HG03378 (cell line): ENCODE measurements around the gene ADARB2.

ENCODE experiments used
- ATAC-seq: cut with Tn5 transposase; IDR thresholded peaks from one replicate; pipeline ENCODE4 v1.9.1; 2021; ENCODE audit warnings: mild to moderate bottlenecking, moderate library complexity; ENCODE audit not compliant: unreplicated experiment

ADARB2 gene

DNA sequence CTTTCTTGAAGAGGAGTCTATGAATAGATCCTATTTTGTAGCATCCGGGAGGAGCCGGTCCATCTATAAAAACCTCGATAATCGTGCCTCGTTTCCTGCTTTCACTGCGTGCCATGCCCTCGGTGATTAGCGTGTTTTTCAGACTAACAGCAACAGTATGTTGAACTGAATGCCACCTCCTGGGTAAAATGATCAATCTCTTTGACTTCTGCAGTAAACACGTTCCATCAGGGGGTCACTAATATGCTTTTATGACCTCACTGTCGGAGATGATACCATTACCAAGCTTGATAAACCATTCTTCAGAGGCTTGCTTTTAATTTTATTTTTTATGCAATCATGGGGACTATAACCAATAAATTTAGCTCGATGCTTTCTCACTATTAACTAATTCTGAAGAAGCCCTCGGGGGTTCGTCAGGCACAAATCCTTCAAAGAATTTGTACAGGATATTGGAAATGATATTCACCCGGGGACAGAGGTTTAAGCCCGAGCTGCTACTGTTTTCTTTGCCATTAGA lies 228.3 kb downstream of the ADARB2 start:
- ATAC-seq, result no peak

DNA sequence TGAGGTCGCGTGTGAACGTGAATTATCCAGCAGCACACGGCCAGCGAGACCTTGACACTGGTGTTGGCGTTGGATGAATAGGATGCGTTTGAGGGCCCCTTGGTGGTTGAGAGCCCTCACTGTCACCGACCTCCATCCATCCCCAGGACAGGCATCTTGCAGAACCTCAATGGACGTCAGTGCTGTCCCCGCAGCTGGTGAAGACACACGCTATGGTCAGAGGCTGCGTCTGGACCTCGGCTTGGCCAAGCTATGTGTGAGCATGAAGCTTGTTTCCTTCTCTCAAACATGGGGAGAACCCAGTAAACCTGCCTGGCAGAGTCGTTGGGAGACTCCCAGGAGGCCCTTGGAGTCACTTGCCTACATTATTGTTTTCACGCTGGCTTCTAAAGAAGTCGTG lies 229.2 kb downstream of the ADARB2 start:
- ATAC-seq, result no peak

DNA sequence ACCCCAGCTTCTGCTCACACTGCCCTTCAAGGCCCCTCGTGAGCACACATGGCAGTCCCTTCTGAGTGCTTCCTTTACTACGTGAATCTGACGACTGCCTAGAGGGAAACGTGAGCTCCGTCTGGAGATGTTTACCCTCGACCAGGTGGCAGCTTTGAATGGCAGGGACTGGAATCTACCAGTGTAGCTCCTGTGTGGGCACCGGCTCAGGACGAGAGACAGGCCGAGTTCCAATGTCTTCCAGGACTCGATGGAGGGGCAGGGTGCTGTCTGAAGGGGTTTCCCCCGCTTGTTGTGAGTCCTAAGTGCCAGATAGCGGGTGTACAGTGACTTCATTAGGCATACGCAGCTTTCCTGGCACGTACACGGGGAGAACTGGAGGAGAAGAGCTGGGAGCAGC lies 229.9 kb downstream of the ADARB2 start:
- no peak for ATAC-seq

DNA sequence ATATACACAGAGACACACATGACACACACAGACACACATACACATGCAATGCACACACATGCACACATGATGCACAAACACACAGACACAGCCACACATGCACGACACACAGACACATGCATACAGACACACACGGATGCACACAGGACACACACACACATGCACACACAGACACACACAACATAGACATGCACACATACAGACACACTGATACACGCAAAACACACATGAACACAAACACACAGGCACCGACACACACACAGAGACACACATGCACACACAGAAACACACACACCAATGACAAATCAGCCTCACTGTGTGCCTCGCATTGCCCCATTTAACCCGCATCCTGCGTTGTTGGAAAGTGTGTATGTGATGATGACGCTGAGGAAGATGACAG lies 232.4 kb downstream of the ADARB2 start:
- no peak for ATAC-seq

DNA sequence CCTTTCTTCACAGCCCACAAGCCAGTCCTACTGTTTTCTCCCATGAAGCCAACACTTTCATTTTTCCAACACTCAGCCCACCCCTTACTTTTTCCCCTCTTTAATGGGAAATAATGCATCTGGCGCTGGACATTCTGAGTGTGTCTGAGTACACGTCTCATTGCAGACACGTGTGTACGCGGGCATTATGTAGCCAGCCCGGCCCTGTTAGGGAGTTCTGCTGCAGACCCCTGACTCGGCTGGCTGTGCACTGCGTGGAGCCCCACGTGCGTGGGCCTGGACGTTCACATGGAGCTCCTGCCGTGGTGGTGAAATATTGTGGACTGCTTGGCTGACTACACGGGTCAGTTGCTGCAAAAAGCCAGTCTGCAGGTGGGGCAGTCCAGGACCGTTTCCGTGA lies 233.0 kb downstream of the ADARB2 start:
- ATAC-seq, result no peak

DNA sequence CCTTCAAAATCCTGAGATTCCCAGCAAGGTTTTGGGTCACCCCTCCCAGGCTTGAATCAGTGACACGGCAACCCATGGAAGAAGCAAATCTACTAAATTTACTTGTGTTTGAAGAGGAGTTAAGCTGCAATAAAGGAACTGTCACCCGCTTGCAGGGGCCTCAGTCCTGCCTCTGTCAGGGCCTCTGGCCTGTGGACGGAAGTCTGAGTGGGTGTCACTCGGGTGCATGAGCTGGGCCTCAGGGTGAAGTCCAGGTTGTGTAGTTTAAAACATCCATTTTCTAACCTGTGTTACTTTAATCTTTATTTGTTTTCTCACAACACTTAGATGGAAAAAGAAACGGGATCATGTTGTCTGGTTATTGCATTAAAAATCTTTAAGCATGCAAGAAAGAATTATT lies 234.9 kb downstream of the ADARB2 start:
- no peak for ATAC-seq

DNA sequence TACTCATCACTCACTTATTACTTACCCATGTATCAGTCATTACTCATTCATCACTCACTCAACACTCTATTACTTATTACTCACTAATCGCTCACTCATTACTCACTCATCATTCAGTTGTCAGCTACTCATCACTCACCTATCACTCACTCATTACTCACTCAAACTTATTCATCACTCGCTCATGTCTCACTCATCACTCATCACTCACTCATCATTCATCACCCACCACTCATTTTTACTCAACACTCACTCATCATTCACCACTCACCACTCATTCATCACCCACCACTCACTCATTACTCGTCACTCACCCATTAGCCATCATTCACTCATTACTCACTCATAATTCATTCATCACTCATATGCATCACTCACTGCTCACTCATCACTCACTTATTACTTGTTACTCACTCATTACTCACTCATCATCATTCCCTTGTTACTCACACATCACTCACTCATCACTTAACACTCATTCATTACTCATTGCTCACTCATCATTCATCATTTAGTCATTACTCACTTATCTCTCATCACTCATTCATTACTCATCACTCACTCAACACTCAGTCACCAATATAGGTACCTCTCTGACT lies 237.9 kb downstream of the ADARB2 start:
- ATAC-seq, result no peak

DNA sequence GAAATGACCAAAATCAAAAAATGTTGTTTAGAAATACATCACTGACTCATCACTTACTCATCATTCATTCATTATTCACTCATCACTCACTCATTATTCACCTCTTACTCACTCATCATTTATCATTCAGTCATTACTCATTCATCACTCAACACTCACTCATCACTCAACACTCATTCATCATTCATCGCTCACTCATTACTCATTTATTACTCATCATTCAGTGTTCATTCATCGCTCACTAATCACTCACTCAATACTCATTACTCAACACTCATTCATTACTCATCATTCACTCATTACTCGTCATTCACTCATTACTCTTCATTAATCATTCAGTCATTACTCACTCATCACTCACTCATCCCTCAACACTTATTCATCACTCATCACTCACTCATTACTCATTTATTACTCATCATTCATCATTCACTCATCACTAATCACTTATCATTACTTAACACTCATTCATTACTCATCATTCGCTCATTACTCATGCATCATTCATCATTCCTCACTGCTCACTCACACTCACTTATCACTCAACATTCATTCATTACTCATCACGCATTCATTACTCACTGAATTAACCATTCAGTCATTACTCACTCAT lies 238.5 kb downstream of the ADARB2 start:
- no peak for ATAC-seq

DNA sequence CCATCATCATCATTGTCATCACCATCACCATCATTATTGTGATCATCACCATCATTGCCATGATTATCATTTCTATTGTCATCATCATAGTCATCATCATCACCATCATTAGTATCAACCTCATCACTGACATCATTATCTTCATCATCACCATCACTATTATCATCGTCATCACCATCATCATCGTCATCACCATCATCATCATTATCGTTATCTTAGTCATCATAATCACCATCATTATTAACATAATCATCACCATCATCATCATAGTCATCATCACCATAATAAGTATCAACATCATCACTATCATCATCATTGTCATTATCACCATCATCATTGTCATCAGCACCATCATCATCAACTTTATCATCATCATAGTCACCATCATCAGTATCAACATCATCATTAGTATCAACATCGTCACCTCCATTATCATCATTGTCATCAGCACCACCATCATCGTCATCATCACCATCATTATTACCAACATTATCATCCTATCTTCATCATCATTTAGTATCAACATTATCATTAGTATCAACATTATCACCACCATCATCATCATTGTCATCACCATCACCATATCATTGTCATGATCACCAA lies 241.3 kb downstream of the ADARB2 start:
- no peak for ATAC-seq

DNA sequence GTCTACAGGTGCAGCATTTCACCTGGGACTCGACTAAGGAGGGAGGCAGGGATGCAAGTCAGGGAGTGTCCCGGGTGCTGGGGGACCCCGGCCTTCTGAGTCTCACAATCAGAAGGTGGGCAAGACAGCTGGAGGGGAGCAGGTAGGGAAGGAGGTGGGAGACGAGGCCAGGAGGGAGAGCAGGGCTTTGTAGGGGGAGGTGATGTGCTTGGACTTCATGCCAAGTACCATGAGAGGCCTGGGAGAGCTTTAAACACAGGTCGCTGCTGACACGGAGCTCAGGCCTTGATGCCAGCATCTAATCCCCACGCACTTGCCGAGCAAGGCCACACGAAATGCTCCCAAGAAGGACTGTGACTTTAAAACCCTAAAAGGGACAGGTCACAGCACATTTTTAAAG lies 244.7 kb downstream of the ADARB2 start:
- ATAC-seq, result no peak

DNA sequence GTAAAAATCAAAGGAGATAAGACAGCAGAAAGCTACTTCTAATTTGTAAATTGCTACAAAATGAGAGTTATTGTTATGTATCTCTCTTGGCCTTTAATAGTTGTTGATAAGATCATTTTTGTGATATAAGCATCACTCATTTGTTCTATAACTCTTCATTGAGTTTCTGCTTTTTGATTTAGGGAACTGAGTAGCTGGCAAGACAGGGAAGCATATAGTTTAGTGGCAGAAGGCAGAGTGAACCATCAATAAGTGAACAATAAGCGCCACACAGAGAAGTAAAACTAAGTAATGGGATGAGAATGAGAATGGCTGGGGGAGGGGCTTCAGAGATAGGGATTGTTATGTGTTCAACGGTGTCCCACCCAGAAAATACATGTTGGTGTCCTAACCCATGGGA lies 245.4 kb downstream of the ADARB2 start:
- no peak for ATAC-seq

DNA sequence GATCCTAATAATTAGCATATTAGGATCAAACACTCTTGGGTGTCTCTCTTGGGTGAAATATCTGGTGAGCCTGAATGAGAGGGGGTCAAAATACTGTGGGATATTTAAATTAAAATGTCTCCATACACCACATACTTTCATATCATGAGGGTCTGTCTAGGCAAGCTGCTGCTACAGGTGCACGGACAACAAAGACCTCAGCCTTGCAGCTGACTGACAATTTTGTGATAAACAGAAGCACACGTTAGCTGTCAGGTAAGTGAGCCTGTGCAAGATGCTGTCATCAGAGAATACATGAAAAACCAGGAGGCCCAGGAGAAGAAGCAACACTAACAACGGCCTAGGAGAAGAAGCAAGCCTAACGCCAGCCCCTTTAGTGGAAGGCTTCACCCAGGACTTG lies 247.5 kb downstream of the ADARB2 start:
- no peak for ATAC-seq

DNA sequence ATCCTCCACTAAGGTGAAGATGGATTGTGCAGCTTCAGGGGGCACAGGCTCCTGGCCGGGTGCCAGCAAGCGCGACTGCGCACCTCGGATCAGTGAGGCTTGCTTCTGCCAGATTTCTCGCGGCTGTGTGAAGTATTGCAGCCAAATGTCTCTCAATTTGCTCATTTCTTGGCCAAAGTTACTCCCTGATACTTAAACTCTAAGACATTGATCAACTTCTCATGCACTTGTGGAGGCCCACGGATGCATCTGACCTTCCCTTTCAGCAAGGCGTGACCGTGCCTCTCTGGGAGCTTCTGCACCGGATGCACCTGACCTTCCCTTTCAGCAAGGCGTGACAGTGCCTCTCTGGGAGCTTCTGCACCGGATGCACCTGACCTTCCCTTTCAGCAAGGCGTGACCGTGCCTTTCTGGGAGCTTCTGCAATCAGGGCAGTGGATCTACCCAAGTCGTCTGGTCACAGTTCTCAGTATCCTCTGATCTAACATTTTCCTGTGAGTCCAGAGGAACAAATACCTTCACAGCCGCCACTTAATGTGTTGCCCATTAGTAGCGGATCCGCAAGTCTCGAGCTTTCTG lies 248.3 kb downstream of the ADARB2 start:
- ATAC-seq, result peak; percentile 95

DNA sequence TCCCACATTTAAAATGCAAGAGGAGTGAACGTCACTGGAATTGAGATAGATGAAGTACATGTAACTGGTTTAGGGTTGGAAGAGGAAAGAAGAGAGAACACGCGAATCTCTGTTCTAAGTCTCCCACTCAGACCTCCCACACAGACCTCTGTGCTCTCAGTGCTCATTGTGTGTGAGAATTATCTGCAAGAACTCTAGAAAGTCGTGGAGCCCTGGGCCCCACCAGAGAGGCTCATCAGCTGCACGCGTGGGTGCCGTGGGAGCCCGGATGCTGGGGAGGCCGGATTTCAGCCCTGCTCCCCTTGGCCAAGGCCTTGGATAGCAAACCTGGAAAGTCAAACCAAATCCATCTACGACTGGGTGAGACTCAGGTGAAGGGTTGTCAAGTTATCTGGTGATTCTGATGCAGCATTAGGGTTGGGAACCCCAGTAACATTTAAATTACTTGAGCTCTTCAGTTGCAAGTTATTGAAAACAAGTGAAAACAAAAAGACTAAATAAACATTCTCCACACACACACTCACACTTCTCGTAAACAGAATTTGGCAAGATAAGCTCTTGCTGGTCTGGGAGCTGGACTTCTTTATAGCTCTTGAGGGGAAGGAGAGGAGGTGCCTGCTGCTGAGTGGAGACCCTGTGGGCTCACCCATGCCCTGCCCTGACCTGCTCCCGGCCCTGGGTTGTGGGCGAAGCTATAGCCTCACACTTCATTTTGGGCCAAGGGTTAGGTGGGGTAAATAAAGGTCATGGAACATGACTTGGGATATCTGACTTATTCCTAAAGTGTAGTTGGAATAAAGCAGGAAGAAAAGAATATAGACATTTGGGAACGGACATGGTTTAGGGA lies 250.3 kb downstream of the ADARB2 start:
- ATAC-seq, result no peak

DNA sequence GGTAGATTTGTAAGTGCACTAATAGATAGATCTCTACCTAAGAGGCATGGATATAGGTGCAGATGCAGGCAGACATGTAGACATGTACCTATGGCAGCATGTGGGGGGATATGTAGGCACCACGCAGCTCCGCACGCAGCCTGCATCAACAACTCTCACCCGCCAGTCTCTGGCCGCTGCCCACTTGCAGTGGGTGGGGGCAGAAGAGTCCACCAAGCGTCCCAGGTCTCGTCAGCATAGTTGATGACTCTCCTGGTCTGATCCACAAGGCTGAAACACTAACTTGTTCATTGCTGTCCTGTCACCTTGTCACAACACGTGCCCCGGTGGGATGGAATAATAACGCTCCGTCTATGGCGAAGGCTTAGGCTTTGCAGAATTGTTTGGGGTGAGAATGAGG lies 252.0 kb downstream of the ADARB2 start:
- no peak for ATAC-seq

DNA sequence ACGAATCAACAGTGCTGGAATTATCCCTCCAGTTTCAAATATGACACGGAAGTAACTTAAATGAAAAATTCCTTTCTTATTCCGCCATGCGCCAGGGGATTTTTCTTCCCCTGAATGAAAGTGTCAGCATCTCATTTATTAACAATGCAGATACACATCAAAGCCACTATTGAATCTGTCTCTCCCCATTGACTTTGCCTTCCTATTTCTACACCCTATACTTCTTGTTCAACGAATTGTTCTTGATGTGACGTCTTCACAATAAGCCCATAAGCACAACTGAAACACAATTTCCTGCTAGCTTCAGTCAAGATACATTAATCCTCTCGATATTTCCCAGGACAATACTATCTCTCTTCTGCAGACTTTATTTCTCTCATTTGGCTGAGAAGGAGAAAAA lies 253.5 kb downstream of the ADARB2 start:
- ATAC-seq, result no peak

DNA sequence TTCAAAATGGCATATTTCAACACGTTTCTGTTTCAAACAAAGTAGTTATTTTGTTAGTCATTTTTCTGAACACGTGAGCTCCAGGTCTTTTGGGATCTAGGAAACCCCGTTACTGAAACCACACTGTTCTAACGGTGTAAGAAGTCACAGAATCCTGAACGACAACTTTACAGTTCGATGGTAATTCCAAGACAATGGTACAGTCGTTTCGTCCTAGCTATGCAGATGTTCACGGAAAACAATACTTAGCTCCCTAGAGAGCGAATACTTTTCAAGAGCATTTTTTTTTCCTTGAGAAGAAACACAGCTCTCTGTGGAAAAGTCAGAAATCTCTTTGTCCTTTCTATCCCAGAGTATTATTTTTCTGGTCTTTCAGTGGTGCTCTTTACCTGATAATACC lies 254.1 kb downstream of the ADARB2 start:
- ATAC-seq, result no peak

DNA sequence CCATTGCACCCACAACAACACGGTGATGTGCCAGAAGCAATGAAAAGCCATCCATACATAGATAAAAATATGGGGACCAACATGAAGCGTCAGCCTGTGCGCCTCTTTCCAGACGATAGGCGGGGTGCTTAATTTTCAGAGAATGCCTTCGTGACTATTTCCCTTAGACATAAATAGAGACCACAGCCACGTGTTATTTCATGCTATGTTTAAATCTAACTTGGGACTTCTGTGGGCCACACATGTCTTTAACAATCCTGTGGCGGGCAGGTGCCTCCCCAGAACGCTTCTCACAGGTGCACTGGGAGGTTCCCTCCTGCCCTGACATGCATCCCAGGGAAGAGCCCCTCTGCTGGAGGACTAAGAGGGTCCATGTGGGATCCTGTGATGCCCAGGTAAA lies 259.7 kb downstream of the ADARB2 start:
- ATAC-seq, result no peak

DNA sequence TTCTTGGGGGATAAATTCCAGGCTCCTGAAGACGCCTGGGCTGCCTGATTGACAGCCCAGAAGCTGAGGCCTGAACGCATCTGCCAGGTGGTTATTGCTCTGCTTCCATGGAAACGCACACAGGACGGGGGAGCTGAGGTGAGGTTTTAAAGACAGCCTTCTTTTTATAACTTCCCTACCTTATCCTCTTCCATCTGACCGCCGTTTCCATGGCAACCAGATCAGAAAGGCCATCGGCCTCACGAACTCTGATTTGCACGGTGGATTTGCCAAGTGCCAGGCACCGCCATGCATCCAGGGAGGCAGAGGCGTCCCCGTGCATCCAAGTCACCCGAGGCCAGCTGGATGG lies 260.9 kb downstream of the ADARB2 start:
- ATAC-seq, result no peak

DNA sequence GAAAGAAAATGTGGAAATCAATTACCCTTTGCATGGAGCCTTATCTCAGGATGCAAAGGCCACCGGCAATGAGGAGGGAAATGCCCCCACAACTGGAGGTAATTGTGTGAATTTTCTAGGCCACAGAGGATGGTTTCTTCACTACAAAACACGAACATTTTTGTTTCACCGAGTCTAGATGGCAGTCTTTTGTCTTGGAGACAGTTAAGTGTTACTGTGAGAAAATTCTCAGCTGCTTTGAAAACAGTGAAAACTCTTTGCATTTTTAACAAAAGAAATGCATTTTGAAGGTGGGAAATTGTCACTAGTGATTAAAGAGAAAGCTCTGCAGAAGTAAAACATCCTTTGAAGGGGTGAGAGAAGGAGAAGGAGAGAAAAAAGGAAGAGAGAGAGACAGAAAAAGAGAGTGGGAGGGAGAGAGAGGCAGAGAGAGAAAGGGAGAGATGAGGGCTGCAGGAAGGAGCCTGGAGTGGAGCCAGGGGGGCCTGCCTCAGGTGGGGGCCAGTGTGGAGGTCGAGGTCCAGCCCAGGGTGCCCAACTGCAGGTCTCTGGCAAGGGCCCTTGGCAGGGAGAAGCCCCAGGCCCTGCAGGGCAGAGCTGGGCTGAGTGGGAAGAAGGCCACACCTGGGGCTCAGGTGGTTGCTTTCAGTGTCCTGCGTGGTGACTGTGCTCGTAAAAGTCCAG lies 261.4 kb downstream of the ADARB2 start:
- ATAC-seq, result no peak

DNA sequence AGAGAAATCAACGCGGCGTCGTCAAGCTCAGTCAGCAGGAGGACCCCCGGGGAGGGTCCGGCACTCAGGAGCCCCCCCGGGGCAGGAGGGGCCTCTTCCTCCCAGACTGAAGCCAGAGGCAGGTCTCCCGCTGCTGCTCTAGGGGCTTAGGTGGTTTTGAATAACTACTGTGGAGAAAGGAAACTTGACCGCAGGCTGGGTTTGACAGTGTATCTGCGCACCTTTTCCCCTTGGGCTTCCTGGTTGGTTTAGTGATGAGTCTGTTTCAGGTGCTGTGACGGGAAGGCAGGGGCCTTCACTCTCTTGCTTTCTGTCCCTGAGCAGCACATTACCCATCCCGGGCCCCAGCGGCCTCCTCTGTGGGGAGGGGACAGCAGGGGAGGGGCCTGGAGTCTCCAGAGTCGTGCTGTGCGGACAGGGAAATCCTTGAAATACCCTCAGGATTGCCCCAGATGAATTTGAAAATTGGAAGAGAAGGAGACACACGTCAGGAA lies 262.2 kb downstream of the ADARB2 start:
- no peak for ATAC-seq
